ENCODE data around the gene TYSND1.
"Not testable (repeated sequence)": the region's sequence is repeated elsewhere in the genome, so short reads cannot be mapped to it uniquely, and the experiment has no call there.

The TYSND1 gene

DNA sequence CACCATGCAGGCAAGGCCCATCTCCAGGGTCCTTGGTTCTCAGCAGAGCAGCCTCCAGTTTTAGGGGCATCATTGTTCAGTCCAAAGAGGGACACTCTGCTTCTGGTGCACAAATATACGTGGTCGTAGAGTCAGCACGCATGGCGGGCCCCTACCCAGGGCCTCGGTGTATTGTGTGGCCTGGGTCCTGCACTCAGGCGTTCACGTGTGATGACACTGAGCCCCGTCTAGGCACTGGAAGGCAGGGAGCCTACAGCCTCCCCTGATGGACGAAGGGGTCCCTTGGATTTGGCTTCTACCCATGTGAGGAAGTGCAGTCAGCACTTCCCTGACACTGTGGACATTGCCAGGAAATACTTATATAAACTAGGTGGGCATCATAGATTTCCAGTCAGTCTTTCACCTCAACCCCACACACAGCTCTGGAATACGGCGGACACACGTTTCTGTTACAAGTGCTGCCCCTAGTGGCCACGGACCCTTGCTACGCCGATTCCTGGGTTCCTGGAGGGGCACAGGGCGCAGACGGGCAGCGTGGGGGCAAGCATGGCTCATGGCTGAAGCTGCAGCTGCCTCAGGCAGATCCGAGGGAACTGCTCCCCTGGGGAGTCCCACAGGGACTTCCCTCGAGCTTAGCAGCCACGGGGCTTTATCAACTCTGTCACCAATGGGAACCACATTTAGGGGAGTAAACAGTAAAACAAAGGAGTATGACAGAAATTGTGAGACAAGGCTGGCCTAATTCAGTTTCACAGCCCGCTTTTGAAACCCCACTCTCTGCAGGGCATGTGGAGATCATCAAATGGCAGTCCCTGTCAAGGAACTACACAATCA lies 39.3 kb downstream of the TYSND1 start:
- DNase-seq (ENCODE audit: low read depth): no peak

DNA sequence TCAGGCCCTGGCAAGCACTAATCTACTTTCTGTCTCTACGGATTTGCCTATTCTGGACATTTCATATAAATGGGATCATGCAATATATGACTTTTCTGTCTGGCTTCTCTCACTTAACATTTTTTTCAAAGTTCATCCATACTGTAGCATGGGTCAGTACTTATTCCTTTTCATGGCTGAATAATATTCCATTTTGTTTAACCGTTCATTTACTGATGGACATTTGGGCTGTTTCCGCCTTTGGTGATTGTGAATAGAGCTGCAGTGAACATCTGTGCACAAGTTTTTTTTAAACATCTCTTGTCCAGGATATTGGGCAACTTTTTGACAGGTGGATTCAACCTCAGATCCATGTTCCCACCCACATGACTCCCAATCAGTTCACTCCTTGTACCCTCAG lies 44.8 kb downstream of the TYSND1 start:
- DNase-seq (ENCODE audit: low read depth): no peak

DNA sequence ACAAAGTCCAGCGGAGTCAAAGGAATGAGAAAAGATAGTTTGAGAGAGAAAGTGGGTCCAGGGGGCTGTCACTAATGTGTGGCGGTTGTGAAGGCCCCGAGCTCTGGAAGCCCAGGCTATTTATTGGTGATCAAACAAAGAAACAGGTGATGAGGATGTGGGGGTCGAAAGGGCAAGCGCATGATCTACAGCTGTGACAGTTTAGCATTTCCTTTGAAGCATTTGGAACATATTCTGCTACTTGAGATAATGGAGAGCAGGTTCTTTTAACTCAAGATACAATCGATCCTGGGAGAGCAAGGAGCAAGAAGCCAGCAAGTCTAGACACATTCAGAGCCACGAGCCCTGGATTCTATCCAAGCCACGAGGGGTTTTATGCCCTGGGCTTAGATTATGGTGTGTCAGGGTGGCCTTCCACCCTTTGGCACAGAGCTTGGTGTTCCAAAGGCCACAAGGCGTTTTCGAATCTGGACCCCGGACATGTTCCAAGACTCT lies 45.4 kb downstream of the TYSND1 start:
- not testable (repeated sequence) for DNase-seq (ENCODE audit: low read depth)

DNA sequence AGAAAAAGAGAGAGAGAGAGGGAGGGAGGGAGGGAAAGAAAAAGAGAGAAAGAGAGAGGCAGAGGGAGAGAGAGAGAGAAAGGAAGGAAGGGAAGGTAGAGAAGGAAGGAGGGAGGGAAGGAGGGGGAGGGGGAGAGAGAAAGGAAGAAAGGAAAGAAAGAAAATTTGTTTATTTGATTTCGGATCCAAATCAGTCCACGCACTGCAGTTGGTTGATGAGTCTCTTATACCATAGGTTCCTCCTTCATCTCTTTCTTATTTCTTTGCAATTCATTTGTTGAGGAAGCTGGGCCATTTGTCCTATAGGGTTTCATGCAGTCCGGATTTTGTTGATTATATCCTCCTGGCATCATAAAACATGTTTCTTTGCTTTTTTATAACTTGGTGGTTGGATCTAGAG lies 48.2 kb downstream of the TYSND1 start:
- no peak for DNase-seq (ENCODE audit: low read depth)

DNA sequence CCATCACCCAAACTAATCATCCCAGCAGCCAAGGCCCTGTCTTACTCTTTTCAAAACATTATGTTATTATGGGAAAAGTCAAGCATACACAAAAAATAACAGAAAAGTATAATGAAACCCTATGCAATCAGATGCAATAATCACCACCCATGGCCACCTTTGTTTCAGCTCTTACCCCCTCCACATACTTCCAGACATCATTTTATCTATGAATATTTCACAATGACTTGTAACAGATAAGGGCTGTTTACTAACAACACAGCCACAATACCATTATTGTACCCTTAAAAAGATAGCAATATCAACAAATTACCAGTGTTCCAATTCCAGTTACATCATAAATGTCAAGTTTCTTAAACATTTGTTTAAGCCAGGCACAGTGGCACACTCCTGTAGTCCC lies 49.0 kb downstream of the TYSND1 start:
- no peak for DNase-seq (ENCODE audit: low read depth)

DNA sequence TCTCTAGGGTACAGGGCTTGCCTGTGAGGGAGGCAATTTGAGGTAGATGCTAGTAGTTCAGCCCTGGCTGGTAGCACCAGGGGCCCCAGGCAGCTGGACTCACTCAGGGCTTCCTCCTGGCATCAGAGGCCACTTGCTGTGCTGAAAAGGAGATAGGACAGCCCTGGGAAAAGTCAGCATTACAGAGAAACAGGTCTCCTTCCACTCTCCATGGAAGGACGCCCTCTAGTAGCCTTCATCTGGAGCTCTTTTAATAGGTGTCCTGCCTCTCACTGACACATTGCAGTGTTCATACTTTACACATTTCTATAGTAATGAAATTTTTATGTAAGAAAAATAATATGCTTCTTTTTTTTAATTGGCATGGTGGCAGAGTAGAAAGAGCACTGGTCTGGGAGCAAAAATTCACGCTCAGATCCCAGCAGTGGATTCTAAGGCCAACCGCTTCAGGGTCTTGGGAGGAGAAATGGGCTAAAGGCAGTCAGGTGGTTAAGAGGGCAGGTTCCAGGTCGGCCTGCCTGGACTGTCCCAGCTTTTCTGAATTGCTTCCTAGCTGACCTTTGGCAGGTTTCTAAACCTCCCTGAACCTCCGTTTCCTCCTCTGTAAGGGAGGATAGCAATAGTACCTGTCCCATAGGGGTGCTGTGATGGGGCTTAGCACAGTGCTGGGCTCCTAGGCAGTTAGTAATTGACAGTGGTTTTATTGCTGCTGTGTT lies 49.6 kb downstream of the TYSND1 start:
- no peak for DNase-seq (ENCODE audit: low read depth)

DNA sequence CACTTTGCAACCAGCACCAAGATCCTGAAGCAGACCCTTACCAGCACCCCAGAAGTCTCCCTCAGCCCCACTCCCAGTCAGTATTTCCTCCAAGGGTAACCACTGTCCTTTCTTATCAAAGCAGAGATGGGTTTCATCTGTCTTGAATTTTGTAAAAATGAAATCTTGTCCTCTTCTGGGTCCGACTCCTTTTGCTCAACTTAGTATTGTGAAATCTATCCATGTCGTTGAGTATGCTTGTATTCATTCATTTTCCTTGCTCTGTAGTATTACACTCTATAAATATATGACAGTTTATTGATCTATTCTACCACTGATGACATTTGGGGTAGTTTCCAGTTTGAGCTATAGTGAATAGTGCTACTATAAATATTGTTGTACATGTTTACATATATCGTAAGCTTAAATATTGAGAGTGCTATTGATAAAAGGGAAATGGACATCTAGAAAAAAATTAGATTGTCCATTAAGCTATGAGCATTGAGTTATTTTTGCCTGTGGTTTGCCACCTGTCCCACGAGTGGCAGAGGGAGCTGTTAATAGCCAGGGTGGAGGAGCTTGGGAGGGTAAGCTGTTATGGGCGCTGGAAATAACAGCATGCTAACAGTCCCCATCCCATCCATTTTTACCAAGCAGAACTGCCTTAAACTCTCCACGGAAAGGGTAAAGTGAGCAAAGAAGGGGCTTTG lies 50.3 kb downstream of the TYSND1 start:
- no peak for DNase-seq (ENCODE audit: low read depth)

DNA sequence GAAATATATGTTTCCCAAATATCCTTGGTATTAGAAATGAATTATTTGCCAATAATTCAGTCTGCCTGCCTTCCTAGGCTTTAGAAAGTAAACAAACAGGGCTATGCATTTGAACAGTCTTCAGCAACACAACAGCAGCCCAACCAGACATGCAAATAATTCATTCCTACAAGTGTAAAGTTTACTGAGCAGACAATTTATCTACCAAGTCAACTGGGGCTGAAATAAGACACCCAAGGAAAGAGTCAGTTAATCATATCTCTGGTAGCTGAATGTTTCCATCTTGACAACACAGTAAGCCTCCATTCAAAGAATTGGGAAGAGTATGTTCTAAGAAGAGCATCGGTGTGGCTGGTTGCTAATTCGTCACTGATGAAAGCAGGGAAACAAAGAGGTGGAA lies 52.2 kb downstream of the TYSND1 start:
- DNase-seq (ENCODE audit: low read depth): no peak

DNA sequence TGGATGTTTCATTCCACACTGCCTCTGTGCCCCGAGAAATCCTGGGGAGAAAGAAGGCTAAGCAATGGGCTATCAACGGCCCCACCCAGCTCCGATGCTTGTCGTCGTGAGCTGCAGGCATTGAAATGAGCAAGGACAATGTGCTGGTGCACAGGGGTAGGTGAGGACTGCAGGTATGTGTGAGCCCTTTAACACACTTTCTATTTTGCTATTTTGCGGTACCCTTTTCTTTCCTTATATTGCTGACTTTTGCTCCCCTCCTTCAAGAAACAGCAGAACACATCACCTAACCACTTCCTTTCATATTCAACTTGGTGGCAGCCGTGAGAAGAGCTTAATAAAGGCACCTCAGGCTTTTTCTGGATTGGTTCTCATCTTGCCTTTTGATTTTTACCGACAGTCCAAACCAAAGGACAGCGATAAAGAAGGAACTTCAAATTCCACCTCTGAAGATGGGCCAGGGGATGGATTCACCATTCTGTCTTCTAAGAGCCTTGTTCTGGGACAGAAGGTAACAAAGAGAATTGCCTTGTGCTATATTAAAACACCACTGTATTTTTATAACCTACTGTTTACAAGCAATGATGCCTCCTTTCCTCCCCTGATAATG lies 53.1 kb downstream of the TYSND1 start:
- DNase-seq (ENCODE audit: low read depth): no peak

DNA sequence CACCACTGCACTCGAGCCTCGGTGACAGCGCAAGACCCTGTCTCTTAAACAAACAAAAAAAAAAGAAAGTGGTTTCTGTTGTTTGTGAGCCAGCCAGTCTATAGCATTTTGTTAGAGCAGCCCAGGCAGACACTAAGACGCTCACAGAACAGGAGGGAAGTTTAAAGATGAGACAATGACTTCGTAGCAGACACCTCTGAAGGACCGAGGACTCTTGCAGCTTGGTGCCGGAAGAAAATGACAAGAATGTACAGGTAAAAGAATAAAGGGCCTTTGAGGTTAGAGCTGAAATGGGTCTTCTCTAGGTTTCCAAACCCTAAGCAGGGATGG lies 54.1 kb downstream of the TYSND1 start:
- no peak for DNase-seq (ENCODE audit: low read depth)

DNA sequence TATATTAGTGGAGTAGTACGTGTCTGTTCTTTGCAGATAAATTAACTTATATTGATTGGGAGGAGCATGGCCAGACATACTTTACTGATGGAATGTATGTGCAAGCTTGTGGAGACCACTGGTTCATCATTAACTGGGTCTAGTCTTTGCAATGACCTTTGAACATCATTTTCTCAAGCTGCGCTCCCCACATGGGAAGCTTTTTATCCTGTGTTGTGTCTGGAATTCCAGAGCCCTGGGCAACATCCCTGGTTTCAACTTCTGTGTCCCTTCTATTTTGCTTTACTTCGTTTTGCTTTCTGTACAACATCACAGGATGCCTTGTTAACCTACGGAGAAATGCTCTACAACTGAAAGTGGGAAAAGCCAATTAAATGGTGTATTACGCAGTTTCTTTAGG lies 55.5 kb downstream of the TYSND1 start:
- DNase-seq (ENCODE audit: low read depth): no peak

DNA sequence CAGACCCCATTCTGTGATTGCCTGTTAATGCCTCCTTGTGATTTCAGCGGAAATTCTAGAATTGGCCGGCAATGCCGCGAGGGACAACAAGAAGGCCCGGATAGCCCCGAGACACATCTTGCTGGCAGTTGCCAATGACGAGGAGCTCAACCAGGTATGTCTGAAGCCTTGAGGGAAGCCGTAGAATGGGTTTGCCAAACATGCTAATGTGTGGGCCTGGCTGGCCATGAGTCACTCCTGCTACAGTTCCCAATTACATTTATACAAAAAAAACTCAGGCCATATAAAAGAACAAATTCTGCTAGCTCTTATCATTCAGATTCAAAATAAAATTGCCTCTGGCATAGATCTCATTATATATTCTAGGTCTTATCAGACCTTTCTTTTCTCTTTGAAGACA lies 56.5 kb downstream of the TYSND1 start:
- no peak for DNase-seq (ENCODE audit: low read depth)

DNA sequence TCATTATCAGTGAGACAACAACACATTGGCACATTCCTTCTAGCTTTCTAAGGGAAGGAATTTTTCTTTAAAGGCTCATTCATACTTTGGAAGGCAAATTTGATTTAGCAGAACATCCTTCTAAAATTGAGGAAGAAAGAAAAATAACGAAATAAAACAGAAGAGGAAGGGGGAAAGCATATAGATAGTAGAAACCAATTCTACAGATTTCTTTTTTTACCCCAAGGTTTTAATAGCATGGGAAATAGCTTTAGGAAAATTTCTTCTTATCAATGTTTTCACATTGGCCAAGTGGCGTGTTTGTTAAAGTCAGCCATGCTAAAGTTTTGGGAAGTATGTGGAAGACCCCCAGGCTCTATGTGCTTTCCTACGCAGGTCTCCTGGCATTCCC lies 58.2 kb downstream of the TYSND1 start:
- no peak for DNase-seq (ENCODE audit: low read depth)

Data from stimulated activated CD8-positive, alpha-beta memory T cell treated with anti-CD3 and anti-CD28 coated beads, Interleukin-7, amount 100 ng/mL, for 24 hours (primary cell).